ENCODE results near the gene CORO6. TPM values are rescaled to one million over a fixed set of nuclear protein-coding genes. Genes with fewer than 3 reads are reported as not detected.

Gene CORO6
- polyA plus RNA-seq, 2 of the 4 experiments (the other 2 are of a cell fraction): 5.0 to 10.1 TPM

DNA sequence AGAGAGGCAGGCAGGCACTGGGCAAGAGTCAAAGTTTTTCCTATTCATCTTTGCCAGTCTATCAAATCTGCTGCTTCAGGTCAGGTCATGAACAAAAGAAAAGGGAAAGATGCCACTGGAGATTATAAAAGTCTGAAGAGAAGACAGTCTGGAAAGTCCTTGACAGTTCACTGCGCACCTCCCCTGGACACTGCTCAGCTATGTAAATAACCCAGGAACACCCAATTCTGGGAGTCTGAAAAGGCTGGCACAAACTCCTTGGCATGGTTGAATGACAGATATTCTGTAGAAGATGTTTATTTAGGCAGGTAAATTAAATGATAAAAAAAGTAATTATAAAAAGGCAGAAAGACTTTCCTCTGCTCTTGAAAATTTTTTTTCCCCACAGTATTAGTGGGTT is 5.2 kb upstream of the CORO6 start:
- FAIRE-seq (no peak), DNase-seq (ENCODE audit: low read depth in 1 of 2, low spot score in 1 of 2) (no peak), ATAC-seq (no peak)
- H3K4me2 ChIP-seq: no peak overlapping the region
- WGBS (ENCODE audit: missing lambda C conversion rate): 97% methylated on average over 1 of the region's 1 CpG
- no peaks in the 10 kb centered on the region for H3K4me1 ChIP-seq
- no peak overlapping the region for H3K27ac ChIP-seq
- ChIA-PET POLR2A (no interaction called here), CTCF (interaction anchor here (1.0 to 5.1 kb wide), 5 partner anchors 11 to 436 kb away, joined by 3 to 52 read pairs (median 3); no protein-coding TSS in a partner anchor)
- H3K9me3 ChIP-seq: no peaks in the 10 kb centered on the region
- TF ChIP-seq, protein P1, sequence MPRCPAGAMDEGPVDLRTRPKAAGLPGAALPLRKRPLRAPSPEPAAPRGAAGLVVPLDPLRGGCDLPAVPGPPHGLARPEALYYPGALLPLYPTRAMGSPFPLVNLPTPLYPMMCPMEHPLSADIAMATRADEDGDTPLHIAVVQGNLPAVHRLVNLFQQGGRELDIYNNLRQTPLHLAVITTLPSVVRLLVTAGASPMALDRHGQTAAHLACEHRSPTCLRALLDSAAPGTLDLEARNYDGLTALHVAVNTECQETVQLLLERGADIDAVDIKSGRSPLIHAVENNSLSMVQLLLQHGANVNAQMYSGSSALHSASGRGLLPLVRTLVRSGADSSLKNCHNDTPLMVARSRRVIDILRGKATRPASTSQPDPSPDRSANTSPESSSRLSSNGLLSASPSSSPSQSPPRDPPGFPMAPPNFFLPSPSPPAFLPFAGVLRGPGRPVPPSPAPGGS (IDR thresholded peaks at IDR 0.05): no peak
- TF ChIP-seq NR3C1 (IDR thresholded peaks at IDR 0.05) (no peak), CHD4 (IDR thresholded peaks at IDR 0.05; ENCODE audit: borderline replicate concordance) (no peak), FOSB (CRISPR knock-in tag; IDR thresholded peaks at IDR 0.05) (no peak), CEBPB (IDR thresholded peaks at IDR 0.05) (no peak), NFE2L2 (conservative IDR thresholded peaks at IDR 0.05; ENCODE audit: low read length) (no peak), GATA3 (IDR thresholded peaks at IDR 0.05; ENCODE audit: borderline replicate concordance) (no peak), JUN (IDR thresholded peaks at IDR 0.05) (no peak), RNF2 (IDR thresholded peaks at IDR 0.05; ENCODE audit: borderline replicate concordance, low read depth) (no peak), ZFP36 (IDR thresholded peaks at IDR 0.05; ENCODE audit: borderline replicate concordance, partially characterized antibody) (no peak)
- TF ChIP-seq, protein P2, sequence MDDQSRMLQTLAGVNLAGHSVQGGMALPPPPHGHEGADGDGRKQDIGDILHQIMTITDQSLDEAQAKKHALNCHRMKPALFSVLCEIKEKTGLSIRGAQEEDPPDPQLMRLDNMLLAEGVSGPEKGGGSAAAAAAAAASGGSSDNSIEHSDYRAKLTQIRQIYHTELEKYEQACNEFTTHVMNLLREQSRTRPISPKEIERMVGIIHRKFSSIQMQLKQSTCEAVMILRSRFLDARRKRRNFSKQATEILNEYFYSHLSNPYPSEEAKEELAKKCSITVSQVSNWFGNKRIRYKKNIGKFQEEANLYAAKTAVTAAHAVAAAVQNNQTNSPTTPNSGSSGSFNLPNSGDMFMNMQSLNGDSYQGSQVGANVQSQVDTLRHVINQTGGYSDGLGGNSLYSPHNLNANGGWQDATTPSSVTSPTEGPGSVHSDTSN (IDR thresholded peaks at IDR 0.05): no peak
- no peak overlapping the region for H3K4me3 ChIP-seq

DNA sequence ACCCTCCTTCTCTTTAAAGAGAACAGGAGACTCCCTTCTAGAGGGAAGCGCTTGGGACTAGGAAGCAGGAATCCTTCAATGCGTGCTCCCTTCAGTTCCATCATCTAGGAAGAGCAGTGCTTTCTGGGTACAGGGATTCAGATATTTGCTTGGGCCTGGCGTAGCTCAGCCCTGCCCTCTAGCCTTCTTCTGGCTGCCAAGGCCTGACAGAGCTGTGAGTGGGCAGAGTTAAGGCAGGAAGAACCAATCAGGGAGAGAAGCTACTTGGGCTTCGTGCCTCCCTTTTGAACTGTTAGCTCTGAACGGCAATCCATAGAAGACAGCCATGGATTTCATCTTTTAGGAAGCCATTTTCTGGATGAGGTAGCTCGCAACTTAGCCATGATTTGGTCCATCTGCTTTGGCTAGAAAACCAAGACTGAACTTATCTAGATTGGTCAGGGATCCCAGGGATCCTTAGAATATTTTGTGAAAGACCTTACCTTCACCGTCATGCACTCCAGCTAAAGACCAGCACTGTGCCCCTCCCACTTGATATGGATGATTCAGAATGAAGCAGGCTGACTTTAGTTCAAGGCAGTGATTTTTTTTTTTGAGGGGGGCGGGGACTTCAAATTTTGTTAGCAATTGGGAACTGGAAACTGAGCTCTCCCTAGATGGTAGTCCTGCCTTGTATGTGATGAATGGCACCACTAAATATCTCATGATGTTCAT is 2.5 kb upstream of the CORO6 start:
- ChIA-PET CTCF (interaction anchor here (0.7 to 23.2 kb wide), 15 partner anchors 8 to 468 kb away, joined by 3 to 447 read pairs (median 5); partner anchors contain the start of genes ABHD15 and TP53I13), POLR2A (interaction anchor here (1.0 to 1.1 kb wide), 2 partner anchors 12 to 14 kb away, joined by 3 to 4 read pairs; no protein-coding TSS in a partner anchor)
- Histone ChIP-seq H3K4me3 (no peak overlapping the region), H3K9me3 (no peaks in the 10 kb centered on the region), H3K4me1 (peaks cover 17% of the 10 kb centered on the region), H3K4me2 (no peak overlapping the region), H3K27ac (no peak overlapping the region)
- FAIRE-seq (no peak), ATAC-seq (peak in 1 of 2 experiments; percentile 58; a peak in 3 of 6 replicates), DNase-seq (ENCODE audit: low read depth in 1 of 2, low spot score in 1 of 2) (peak in 1 of 2 experiments; percentile 73)
- 87% methylated on average over 8 of the region's 8 CpGs for WGBS (ENCODE audit: missing lambda C conversion rate)
- TF ChIP-seq, protein P1 (IDR thresholded peaks at IDR 0.05): no peak
- TF ChIP-seq CHD2 (IDR thresholded peaks at IDR 0.05; ENCODE audit: low read length, partially characterized antibody) (no peak), EHF (CRISPR knock-in tag; IDR thresholded peaks at IDR 0.05) (no peak), ZFP36 (IDR thresholded peaks at IDR 0.05; ENCODE audit: borderline replicate concordance, partially characterized antibody) (no peak), CBX8 (IDR thresholded peaks at IDR 0.05) (no peak), FOXS1 (CRISPR knock-in tag; IDR thresholded peaks at IDR 0.05) (no peak), FOSL2 (IDR thresholded peaks at IDR 0.05) (no peak), FOSL2 (CRISPR knock-in tag; IDR thresholded peaks at IDR 0.05) (no peak), RAD21 (conservative IDR thresholded peaks at IDR 0.05 in 1 of 2, IDR thresholded peaks at IDR 0.05 in 1 of 2) (no peak)
- TF ChIP-seq, protein P3, sequence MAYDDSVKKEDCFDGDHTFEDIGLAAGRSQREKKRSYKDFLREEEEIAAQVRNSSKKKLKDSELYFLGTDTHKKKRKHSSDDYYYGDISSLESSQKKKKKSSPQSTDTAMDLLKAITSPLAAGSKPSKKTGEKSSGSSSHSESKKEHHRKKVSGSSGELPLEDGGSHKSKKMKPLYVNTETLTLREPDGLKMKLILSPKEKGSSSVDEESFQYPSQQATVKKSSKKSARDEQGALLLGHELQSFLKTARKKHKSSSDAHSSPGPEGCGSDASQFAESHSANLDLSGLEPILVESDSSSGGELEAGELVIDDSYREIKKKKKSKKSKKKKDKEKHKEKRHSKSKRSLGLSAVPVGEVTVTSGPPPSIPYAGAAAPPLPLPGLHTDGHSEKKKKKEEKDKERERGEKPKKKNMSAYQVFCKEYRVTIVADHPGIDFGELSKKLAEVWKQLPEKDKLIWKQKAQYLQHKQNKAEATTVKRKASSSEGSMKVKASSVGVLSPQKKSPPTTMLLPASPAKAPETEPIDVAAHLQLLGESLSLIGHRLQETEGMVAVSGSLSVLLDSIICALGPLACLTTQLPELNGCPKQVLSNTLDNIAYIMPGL (CRISPR knock-in tag; IDR thresholded peaks at IDR 0.05; ENCODE audit: borderline replicate concordance): no peak
- TF ChIP-seq, protein P4, sequence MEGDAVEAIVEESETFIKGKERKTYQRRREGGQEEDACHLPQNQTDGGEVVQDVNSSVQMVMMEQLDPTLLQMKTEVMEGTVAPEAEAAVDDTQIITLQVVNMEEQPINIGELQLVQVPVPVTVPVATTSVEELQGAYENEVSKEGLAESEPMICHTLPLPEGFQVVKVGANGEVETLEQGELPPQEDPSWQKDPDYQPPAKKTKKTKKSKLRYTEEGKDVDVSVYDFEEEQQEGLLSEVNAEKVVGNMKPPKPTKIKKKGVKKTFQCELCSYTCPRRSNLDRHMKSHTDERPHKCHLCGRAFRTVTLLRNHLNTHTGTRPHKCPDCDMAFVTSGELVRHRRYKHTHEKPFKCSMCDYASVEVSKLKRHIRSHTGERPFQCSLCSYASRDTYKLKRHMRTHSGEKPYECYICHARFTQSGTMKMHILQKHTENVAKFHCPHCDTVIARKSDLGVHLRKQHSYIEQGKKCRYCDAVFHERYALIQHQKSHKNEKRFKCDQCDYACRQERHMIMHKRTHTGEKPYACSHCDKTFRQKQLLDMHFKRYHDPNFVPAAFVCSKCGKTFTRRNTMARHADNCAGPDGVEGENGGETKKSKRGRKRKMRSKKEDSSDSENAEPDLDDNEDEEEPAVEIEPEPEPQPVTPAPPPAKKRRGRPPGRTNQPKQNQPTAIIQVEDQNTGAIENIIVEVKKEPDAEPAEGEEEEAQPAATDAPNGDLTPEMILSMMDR (IDR thresholded peaks at IDR 0.05): no peak
- TF ChIP-seq, protein P2 (IDR thresholded peaks at IDR 0.05): no peak

Data from A549 (cell line).